Activated CD4-positive, alpha-beta memory T cell treated with anti-CD3 and anti-CD28 coated beads for 36 hours (primary cell): ENCODE measurements around the gene CCM2L. TPM values are rescaled to one million over a fixed set of nuclear protein-coding genes. Genes with fewer than 3 reads are reported as not detected.
A peak's percentile ranks its signal among the peaks of the same experiment; 100 is the strongest.

Experiments used
- CTCF ChIA-PET: fragments of 350-600 bp; sonication (Branson Sonifier 250); formaldehyde crosslinking; loops from one replicate; lab custom pipeline; 2021; ENCODE audit warnings: antibody characterized with exemption, inconsistent platforms; lab: Charles Lee
- POLR2A ChIA-PET: fragments of 350-600 bp; sonication (Branson Sonifier 250); formaldehyde crosslinking; loops from one replicate; lab custom pipeline; 2021; ENCODE audit warnings: antibody characterized with exemption; lab: Charles Lee
- DNase-seq: peaks from one replicate; pipeline ENCODE4 v3.0.0-alpha.2; 2020
- H3K27ac Mint-ChIP-seq: one replicate; pipeline ENCODE4 v1.8.0; 2021; ENCODE audit warnings: mixed read lengths
- H3K27me3 Mint-ChIP-seq: one replicate; pipeline ENCODE4 v1.8.0; 2021; ENCODE audit warnings: mixed read lengths
- H3K36me3 Mint-ChIP-seq: one replicate; pipeline ENCODE4 v1.8.0; 2021; ENCODE audit warnings: mixed read lengths
- H3K4me1 Mint-ChIP-seq: one replicate; pipeline ENCODE4 v1.8.0; 2021; ENCODE audit warnings: low read depth, mixed read lengths
- H3K4me3 Mint-ChIP-seq: one replicate; pipeline ENCODE4 v1.8.0; 2021; ENCODE audit warnings: mild to moderate bottlenecking, mixed read lengths
- H3K9me3 Mint-ChIP-seq: one replicate; pipeline ENCODE4 v1.8.0; 2021; ENCODE audit warnings: mixed read lengths
- intact Hi-C: fragments of 100-400 bp; cut with micrococcal nuclease; formaldehyde crosslinking; loops from one replicate; pipeline ENCODE4 v1.15.1; 2023
- total RNA-seq, 2 experiments: library from RNA; stranded (reverse); gene quantifications; one replicate each; pipeline ENCODE4 v1.2.3, GENCODE V29; 2021

Gene CCM2L
- total RNA-seq, 2 experiments from 2014 or later = not detected

GRCh38 chr20:32003325-32003724 lies 6.9 kb upstream of the CCM2L start:
- POLR2A ChIA-PET = no interaction called here
- CTCF ChIA-PET = no interaction called here
- H3K27ac Mint-ChIP-seq = no peak overlapping the region
- no peaks in the 10 kb centered on the region for H3K4me1 Mint-ChIP-seq
- no peak overlapping the region for H3K4me3 Mint-ChIP-seq
- H3K9me3 Mint-ChIP-seq = no peaks in the 10 kb centered on the region
- H3K36me3 Mint-ChIP-seq = no peaks in the 10 kb centered on the region
- intact Hi-C loops = no loop called here
- H3K27me3 Mint-ChIP-seq = peaks cover 2% of the 10 kb centered on the region
- DNase-seq = no peak

DNA sequence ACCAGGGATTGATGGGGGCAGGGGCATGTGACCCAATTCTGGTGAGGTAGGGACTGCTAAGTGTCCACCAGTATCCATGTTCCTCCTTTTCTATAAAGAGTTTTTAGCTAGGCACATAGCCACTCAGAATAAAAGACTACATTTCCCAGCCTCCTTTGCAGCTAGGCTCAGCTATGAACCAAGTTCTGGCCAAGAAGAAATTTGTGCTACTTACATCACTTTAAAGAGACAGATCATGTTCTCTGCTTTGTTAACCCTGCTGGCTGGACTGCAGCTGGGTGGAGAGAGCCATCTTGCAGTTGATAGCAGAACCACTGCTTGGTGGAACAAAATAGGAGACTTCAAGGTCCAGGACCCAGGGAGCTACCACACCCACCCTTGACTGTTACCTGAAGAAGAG lies 5.3 kb upstream of the CCM2L start:
- H3K36me3 Mint-ChIP-seq = no peaks in the 10 kb centered on the region
- ChIA-PET POLR2A (no interaction called here), CTCF (interaction anchor here (0.7 kb wide), 1 partner anchor 26 kb away, joined by 3 read pairs; no protein-coding TSS in a partner anchor)

GRCh38 chr20:32006053-32006452 lies 4.2 kb upstream of the CCM2L start:
- H3K27me3 Mint-ChIP-seq = peaks cover 3% of the 10 kb centered on the region
- no peaks in the 10 kb centered on the region for H3K9me3 Mint-ChIP-seq
- H3K4me1 Mint-ChIP-seq = no peaks in the 10 kb centered on the region
- H3K27ac Mint-ChIP-seq = no peak overlapping the region
- CTCF ChIA-PET = no interaction called here
- no peaks in the 10 kb centered on the region for H3K36me3 Mint-ChIP-seq
- intact Hi-C loops = no loop called here
- H3K4me3 Mint-ChIP-seq = no peak overlapping the region
- DNase-seq = no peak
- POLR2A ChIA-PET = no interaction called here

More for the DNA sequence above, 5.3 kb upstream of the CCM2L start:
- intact Hi-C loops = no loop called here
- DNase-seq = no peak
- H3K9me3 Mint-ChIP-seq = no peaks in the 10 kb centered on the region
- H3K27ac Mint-ChIP-seq = no peak overlapping the region
- H3K4me1 Mint-ChIP-seq = no peaks in the 10 kb centered on the region
- peaks cover 3% of the 10 kb centered on the region for H3K27me3 Mint-ChIP-seq
- no peak overlapping the region for H3K4me3 Mint-ChIP-seq

- Mint-ChIP-seq H3K9me3 (no peaks in the 10 kb centered on the region), H3K4me3 (no peak overlapping the region), H3K27me3 (peaks cover 5% of the 10 kb centered on the region), H3K4me1 (no peaks in the 10 kb centered on the region), H3K27ac (no peak overlapping the region), H3K36me3 (no peaks in the 10 kb centered on the region)
- DNase-seq = no peak
- ChIA-PET POLR2A (no interaction called here), CTCF (interaction anchor here (1.6 to 2.1 kb wide), 2 partner anchors 25 to 154 kb away, joined by 4 to 6 read pairs; no protein-coding TSS in a partner anchor)
- intact Hi-C loops = no loop called here
These were observed 3.1 kb upstream of the CCM2L start for GRCh38 chr20:32006841-32007786.

- H3K27me3 Mint-ChIP-seq = peaks cover 8% of the 10 kb centered on the region
- no peak for DNase-seq
- POLR2A ChIA-PET = no interaction called here
These were observed 2.2 kb upstream of the CCM2L start for GRCh38 chr20:32007787-32008616.

GRCh38 chr20:32009564-32009963 lies 674 bp upstream of the CCM2L start:
- DNase-seq = no peak
- Mint-ChIP-seq H3K27ac (no peak overlapping the region), H3K4me3 (no peak overlapping the region), H3K27me3 (peaks cover 8% of the 10 kb centered on the region), H3K9me3 (no peaks in the 10 kb centered on the region), H3K4me1 (no peaks in the 10 kb centered on the region), H3K36me3 (no peaks in the 10 kb centered on the region)
- intact Hi-C loops = no loop called here
- POLR2A ChIA-PET = no interaction called here
- CTCF ChIA-PET = no interaction called here

More at GRCh38 chr20:32007787-32008616, 2.2 kb upstream of the CCM2L start:
- no peaks in the 10 kb centered on the region for H3K36me3 Mint-ChIP-seq
- H3K4me1 Mint-ChIP-seq = no peaks in the 10 kb centered on the region
- CTCF ChIA-PET = interaction anchor here (1.6 to 2.1 kb wide), 2 partner anchors 24 to 155 kb away, joined by 4 to 6 read pairs; no protein-coding TSS in a partner anchor
- intact Hi-C loops = no loop called here
- no peak overlapping the region for H3K27ac Mint-ChIP-seq
- H3K9me3 Mint-ChIP-seq = no peaks in the 10 kb centered on the region
- no peak overlapping the region for H3K4me3 Mint-ChIP-seq

DNA sequence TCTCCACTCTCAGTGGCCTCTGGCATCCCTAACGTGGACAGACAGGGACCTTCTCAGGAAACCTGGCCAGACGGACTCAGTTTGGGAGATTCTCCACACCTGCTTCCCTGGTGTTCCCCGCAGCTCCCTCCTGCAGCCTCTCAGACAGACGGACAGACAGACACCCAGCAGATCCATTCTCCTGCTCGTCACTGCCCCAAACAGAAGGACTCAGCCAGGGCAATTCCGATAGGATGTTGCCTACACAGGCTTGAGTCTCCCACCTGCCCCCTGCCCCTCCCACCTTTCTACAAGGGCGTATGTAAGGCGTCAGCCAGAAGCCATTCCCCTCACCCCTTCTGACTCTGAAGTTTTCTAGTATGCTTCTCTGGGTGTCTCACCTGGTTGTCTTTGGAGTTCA lies 428 bp downstream of the CCM2L start:
- ChIA-PET POLR2A (no interaction called here), CTCF (no interaction called here)
- no peaks in the 10 kb centered on the region for H3K4me1 Mint-ChIP-seq
- no peak overlapping the region for H3K27ac Mint-ChIP-seq
- H3K36me3 Mint-ChIP-seq = no peaks in the 10 kb centered on the region
- no peak for DNase-seq
- H3K4me3 Mint-ChIP-seq = no peak overlapping the region
- intact Hi-C loops = no loop called here
- H3K9me3 Mint-ChIP-seq = no peaks in the 10 kb centered on the region
- H3K27me3 Mint-ChIP-seq = peaks cover 11% of the 10 kb centered on the region

- intact Hi-C loops = no loop called here
- H3K27me3 Mint-ChIP-seq = peaks cover 15% of the 10 kb centered on the region
- H3K36me3 Mint-ChIP-seq = no peaks in the 10 kb centered on the region
- POLR2A ChIA-PET = no interaction called here
- CTCF ChIA-PET = interaction anchor here (0.7 to 3.0 kb wide), 3 partner anchors 17 to 22 kb away, joined by 3 to 20 read pairs (median 5); no protein-coding TSS in a partner anchor
- H3K9me3 Mint-ChIP-seq = no peaks in the 10 kb centered on the region
- H3K4me3 Mint-ChIP-seq = no peak overlapping the region
- DNase-seq = no peak
- H3K4me1 Mint-ChIP-seq = no peaks in the 10 kb centered on the region
- H3K27ac Mint-ChIP-seq = no peak overlapping the region
These were observed 2.0 kb downstream of the CCM2L start for GRCh38 chr20:32012159-32012688.

DNA sequence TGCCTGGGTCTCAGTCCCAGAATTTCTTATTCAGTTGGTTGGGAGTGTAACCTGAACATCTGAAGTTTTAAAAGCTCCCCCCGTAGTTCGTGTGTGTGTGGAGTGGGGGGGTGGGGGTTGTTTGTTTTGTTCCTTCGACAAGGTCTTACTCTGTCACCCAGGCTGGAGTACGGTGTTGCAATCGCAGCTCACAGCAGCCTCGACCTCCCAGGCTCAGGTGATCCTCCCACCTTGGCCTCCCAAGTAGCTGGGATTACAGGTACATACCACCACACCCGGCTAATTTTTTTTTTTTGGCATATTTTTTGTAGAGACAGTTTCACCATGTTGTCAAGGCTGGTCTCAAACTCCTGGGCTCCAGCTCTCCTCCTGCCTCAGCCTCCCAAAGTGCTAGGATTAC lies 3.1 kb downstream of the CCM2L start:
- Mint-ChIP-seq H3K36me3 (no peaks in the 10 kb centered on the region), H3K4me1 (peaks cover 7% of the 10 kb centered on the region), H3K4me3 (no peak overlapping the region), H3K9me3 (no peaks in the 10 kb centered on the region), H3K27ac (no peak overlapping the region), H3K27me3 (peaks cover 22% of the 10 kb centered on the region)
- CTCF ChIA-PET = interaction anchor here (0.6 to 3.0 kb wide), 4 partner anchors 9 to 18 kb away, joined by 3 to 20 read pairs (median 4); no protein-coding TSS in a partner anchor
- intact Hi-C loops = no loop called here
- POLR2A ChIA-PET = no interaction called here
- no peak for DNase-seq

DNA sequence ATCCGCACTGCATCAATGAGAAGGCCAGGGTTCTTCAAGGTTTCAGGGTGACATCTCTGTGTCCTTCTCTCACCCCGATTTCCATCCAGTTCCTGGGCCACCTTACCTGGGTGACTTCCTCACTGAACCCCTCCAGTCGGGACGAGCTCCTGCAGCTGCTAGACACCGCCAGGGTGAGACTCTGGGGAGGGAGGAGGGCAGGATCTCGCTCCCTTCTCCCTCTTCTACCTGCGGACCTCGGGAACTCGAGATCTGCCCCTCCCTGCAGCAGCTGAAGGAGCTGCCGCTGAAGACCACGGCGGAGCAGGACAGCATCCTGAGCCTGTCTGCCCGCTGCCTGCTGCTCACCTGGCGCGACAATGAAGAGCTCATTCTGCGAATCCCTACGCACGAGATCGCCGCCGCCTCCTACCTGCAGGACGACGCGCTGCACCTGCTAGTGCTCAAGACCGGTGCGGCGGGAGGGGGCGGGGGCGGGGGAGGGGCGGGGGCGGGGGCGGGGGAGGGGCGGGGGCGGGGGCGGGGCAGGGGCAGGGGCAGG lies 7.5 kb downstream of the CCM2L start:
- CTCF ChIA-PET = interaction anchor here (0.9 to 2.2 kb wide), 6 partner anchors 13 to 293 kb away, joined by 3 to 14 read pairs (median 3); partner anchors contain the start of gene PDRG1
- DNase-seq = peak; percentile 52
- peaks cover 21% of the 10 kb centered on the region for H3K4me1 Mint-ChIP-seq
- H3K9me3 Mint-ChIP-seq = no peaks in the 10 kb centered on the region
- no peak overlapping the region for H3K27ac Mint-ChIP-seq
- no peak overlapping the region for H3K4me3 Mint-ChIP-seq
- POLR2A ChIA-PET = no interaction called here
- intact Hi-C loops = no loop called here
- H3K36me3 Mint-ChIP-seq = no peaks in the 10 kb centered on the region
- H3K27me3 Mint-ChIP-seq = peaks cover 45% of the 10 kb centered on the region

GRCh38 chr20:32018269-32019155 lies 8.3 kb downstream of the CCM2L start:
- Mint-ChIP-seq H3K36me3 (no peaks in the 10 kb centered on the region), H3K27me3 (peaks cover 50% of the 10 kb centered on the region), H3K4me3 (peak overlapping the region; percentile 73), H3K4me1 (peaks cover 21% of the 10 kb centered on the region), H3K9me3 (no peaks in the 10 kb centered on the region), H3K27ac (no peak overlapping the region)
- POLR2A ChIA-PET = interaction anchor here (0.6 kb wide), 1 partner anchor 141 kb away, joined by 3 read pairs; no protein-coding TSS in a partner anchor
- intact Hi-C loops = no loop called here
- CTCF ChIA-PET = interaction anchor here (0.9 to 5.2 kb wide), 6 partner anchors 12 to 294 kb away, joined by 3 to 41 read pairs (median 4); partner anchors contain the start of gene PDRG1
- DNase-seq = peak; percentile 63
